ENCODE measurements around the gene KDELR3.

KDELR3 gene

GRCh38 chr22:38441620-38442287 lies 26.1 kb upstream of the KDELR3 start:
- no peak for FAIRE-seq
- no peak for DNase-seq (ENCODE audit: insufficient read length)
- TF ChIP-seq TAF1 (IDR thresholded peaks at IDR 0.05; ENCODE audit: borderline replicate concordance, low read depth, low read length) (no peak), POLR2AphosphoS5 (IDR thresholded peaks at IDR 0.05; ENCODE audit: low read depth, low read length) (no peak), POLR2A (IDR thresholded peaks at IDR 0.05; ENCODE audit: low read depth, low read length) (no peak)

GRCh38 chr22:38442967-38443627 lies 24.8 kb upstream of the KDELR3 start:
- DNase-seq (ENCODE audit: insufficient read length): no peak
- FAIRE-seq: no peak
- no peak for TF ChIP-seq TAF1 (IDR thresholded peaks at IDR 0.05; ENCODE audit: borderline replicate concordance, low read depth, low read length)

GRCh38 chr22:38443628-38444521 lies 24.0 kb upstream of the KDELR3 start:
- DNase-seq (ENCODE audit: insufficient read length): no peak
- TF ChIP-seq POLR2AphosphoS5 (IDR thresholded peaks at IDR 0.05; ENCODE audit: low read depth, low read length): no peak
- TF ChIP-seq POLR2A (IDR thresholded peaks at IDR 0.05; ENCODE audit: low read depth, low read length): no peak
- TF ChIP-seq TAF1 (IDR thresholded peaks at IDR 0.05; ENCODE audit: borderline replicate concordance, low read depth, low read length): no peak
- FAIRE-seq: no peak

DNA sequence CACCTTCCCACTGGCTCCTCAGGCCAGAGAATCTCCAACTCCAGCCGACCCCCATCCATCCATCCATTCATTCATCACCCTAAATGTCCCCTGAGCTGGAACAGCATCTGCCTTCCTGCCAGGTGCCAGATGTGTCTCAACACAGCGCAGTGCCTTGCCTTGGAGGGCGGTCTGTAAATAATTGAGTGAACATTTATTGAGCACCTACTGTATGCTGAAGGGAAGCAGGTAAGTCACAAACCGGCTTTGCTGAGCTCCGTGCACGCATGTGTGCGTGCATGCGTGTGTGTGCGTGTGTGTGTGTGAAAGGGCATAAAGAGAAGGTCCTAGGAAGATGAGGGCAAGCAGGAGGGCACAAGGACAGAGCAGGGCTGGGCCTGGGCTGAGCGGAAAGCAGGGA lies 23.1 kb upstream of the KDELR3 start:
- FAIRE-seq (no peak), DNase-seq (ENCODE audit: insufficient read length) (no peak)
- TF ChIP-seq POLR2AphosphoS5 (IDR thresholded peaks at IDR 0.05; ENCODE audit: low read depth, low read length): no peak
- TF ChIP-seq POLR2A (IDR thresholded peaks at IDR 0.05; ENCODE audit: low read depth, low read length): no peak
- no peak for TF ChIP-seq TAF1 (IDR thresholded peaks at IDR 0.05; ENCODE audit: borderline replicate concordance, low read depth, low read length)

- FAIRE-seq: no peak
- no peak for DNase-seq (ENCODE audit: insufficient read length)
- TF ChIP-seq POLR2A (IDR thresholded peaks at IDR 0.05; ENCODE audit: low read depth, low read length): no peak
- no peak for TF ChIP-seq TAF1 (IDR thresholded peaks at IDR 0.05; ENCODE audit: borderline replicate concordance, low read depth, low read length)
Observed at GRCh38 chr22:38446018-38446601, 21.8 kb upstream of the KDELR3 start.

DNA sequence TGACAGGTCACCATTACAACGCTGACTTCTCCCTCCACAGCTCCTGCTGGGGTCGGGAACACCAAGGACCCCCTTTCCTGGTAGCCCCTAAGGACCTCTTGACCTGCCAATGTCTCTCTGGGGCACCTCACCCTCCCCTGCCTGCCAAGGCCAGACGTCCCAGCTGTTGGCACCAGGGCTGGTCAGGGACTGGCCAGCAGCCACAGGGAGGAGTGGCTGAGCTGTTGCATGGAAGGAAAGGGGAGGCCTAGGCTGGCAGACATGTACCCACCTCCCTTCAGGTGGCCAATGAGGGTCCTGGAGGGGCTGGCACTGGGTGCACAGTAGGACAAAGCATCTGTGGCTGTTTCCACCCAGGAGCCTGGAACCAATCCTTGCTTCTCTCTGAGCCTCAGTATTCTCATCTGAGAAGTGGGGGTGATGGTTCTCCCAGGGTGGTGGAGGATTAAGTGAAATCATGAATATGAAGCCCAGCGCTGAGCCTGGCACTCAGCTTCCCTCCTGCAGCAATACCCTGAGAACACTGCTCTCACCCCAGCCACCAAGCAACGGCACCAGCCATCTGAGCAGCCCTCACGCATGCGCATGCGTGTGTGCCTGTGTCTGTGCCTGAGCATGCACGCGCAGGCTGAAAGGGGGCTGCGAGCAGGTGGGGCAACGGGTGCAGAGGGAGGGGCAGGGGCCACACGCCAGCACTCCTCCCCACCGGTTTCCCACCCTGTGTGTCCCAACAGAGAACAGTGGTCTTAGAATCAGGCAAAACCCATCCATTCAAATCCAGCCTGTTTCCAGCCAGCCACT lies 18.8 kb upstream of the KDELR3 start:
- no peak for DNase-seq (ENCODE audit: insufficient read length)
- no peak for TF ChIP-seq POLR2AphosphoS5 (IDR thresholded peaks at IDR 0.05; ENCODE audit: low read depth, low read length)
- no peak for FAIRE-seq

- DNase-seq (ENCODE audit: insufficient read length) (no peak), FAIRE-seq (no peak)
- TF ChIP-seq POLR2A (IDR thresholded peaks at IDR 0.05; ENCODE audit: low read depth, low read length) (no peak), POLR2AphosphoS5 (IDR thresholded peaks at IDR 0.05; ENCODE audit: low read depth, low read length) (no peak), TAF1 (IDR thresholded peaks at IDR 0.05; ENCODE audit: borderline replicate concordance, low read depth, low read length) (no peak)
Observed at GRCh38 chr22:38449776-38450175, 18.1 kb upstream of the KDELR3 start.

GRCh38 chr22:38450234-38450797 lies 17.6 kb upstream of the KDELR3 start:
- DNase-seq (ENCODE audit: insufficient read length) (no peak), FAIRE-seq (no peak)
- no peak for TF ChIP-seq POLR2AphosphoS5 (IDR thresholded peaks at IDR 0.05; ENCODE audit: low read depth, low read length)
- TF ChIP-seq TAF1 (IDR thresholded peaks at IDR 0.05; ENCODE audit: borderline replicate concordance, low read depth, low read length): no peak

DNA sequence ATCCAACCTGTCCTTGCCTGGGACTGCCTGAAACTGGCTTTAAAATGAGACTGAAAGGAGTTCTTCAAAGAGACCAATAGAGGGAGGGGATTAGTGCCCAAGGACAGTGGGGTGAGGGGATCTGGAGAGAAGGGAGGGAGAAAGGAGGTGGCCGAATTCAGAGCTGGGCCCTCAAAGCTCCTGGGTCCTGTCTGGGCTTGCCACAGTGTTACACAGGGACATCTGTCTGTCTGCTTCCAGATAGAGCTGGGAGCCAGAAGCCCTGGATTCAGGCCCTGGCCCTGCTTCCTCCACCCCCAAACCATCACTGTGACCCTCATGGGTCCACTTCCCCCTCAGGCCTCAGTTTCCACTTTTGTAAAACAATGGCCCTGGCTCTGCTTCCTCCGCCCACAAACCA lies 16.5 kb upstream of the KDELR3 start:
- FAIRE-seq (no peak), DNase-seq (ENCODE audit: insufficient read length) (no peak)
- TF ChIP-seq TAF1 (IDR thresholded peaks at IDR 0.05; ENCODE audit: borderline replicate concordance, low read depth, low read length) (no peak), POLR2AphosphoS5 (IDR thresholded peaks at IDR 0.05; ENCODE audit: low read depth, low read length) (no peak), POLR2A (IDR thresholded peaks at IDR 0.05; ENCODE audit: low read depth, low read length) (no peak)

GRCh38 chr22:38451864-38452263 lies 16.0 kb upstream of the KDELR3 start:
- TF ChIP-seq TAF1 (IDR thresholded peaks at IDR 0.05; ENCODE audit: borderline replicate concordance, low read depth, low read length) (no peak), POLR2AphosphoS5 (IDR thresholded peaks at IDR 0.05; ENCODE audit: low read depth, low read length) (no peak), POLR2A (IDR thresholded peaks at IDR 0.05; ENCODE audit: low read depth, low read length) (no peak)
- FAIRE-seq: no peak

More at GRCh38 chr22:38451864-38452263, 16.0 kb upstream of the KDELR3 start:
- no peak for DNase-seq (ENCODE audit: insufficient read length)

All from GM12892 (cell line).